Hematopoietic multipotent progenitor cell treated with erythropoietin and hydrocortisone succinate and interleukin-3 and kit ligand, for 6 days (in vitro differentiated cells): ENCODE data around the gene ENO1.
A peak's percentile ranks its signal among the peaks of the same experiment; 100 is the strongest.
"Not testable (repeated sequence)": the region's sequence is repeated elsewhere in the genome, so short reads cannot be mapped to it uniquely, and the experiment has no call there.

Experiments used
- DNase-seq: peaks from one replicate; pipeline ENCODE4 v3.0.0-alpha.2; 2015

The ENO1 gene

GRCh38 chr1:8841395-8841794, 37.1 kb downstream of the ENO1 start:
- no peak for DNase-seq

GRCh38 chr1:8839990-8840389, 38.5 kb downstream of the ENO1 start:
- DNase-seq, result no peak

- no peak for DNase-seq
These were observed 42.4 kb downstream of the ENO1 start for GRCh38 chr1:8835941-8836643.

DNA sequence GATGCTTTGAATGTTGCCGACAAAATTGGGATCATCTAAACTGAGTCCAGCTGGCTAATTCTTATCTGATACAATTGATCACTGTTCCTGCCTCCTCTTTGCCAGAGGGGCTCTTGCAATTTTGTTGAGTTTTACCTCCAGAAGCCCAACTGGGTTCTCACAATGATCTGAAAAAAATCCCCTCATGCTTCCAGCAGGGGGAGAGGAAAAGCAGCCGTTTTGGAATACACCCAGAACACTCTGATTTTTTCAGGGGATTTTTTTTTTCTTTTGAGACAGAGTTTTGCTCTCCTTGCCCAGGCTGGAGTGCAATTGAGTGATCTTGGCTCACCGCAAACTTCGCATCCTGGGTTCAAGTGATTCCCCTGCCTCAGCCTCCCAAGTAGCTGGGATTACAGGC, 47.1 kb downstream of the ENO1 start:
- DNase-seq, result peak; percentile 33

- DNase-seq, result not testable (repeated sequence)
These were observed 47.8 kb downstream of the ENO1 start for GRCh38 chr1:8830732-8831131.

- no peak for DNase-seq
These were observed 52.5 kb downstream of the ENO1 start for GRCh38 chr1:8825985-8826481.

DNA sequence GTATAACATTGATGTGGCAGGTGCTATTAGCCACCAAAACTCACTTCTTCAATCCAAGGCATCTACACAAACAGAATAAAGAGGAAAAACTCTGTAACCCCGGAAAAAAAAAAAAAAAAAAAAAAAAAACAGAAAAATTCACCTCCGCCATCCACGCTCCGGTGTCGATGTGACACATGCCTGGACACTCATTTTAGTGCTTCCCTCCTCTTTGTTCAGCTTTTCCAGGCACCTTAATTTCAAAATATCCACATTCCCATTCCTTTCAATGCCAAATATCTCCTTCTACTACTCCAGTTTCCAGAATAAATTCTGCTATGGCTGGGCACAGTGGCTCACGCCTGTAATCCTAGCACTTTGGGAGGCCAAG, 55.2 kb downstream of the ENO1 start:
- no peak for DNase-seq

GRCh38 chr1:8822373-8823294, 55.9 kb downstream of the ENO1 start:
- peak; percentile 74 for DNase-seq

DNA sequence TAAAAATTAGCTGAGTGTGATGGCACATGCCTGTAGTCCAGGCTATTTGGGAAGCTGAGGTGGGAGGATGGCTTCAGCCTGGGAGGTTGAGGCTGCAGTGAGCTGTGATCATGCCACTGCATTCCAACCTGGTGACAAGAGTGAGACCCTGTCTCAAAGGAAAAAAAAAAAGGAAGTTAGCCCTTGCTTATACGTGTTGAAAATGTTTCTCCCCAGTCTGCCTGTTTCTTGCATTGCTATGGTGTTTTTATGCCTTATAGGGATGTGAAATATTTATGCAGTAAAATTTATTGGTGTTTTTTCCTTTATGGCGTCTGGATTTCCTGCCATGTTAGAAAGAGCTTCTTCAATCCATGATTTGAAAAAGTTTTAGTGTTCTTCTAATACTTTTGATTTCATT, 57.4 kb downstream of the ENO1 start:
- DNase-seq, result no peak

DNA sequence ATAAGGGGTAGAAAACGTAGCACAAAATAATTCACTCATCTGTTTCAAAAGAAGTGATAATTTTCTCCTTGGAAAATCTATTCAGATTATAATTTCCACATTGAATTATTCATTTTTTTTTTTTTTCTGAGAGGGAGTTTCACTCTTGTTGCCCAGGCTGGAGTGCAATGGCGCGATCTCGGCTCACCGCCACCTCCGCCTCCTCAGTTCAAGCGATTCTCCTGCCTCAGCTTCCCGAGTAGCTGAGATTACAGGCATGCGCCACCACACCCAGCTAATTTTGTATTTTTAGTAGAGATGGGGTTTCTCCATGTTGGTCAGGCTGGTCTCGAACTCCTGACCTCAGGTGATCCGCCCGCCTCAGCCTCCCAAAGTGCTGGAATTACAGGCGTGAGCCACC, 59.7 kb downstream of the ENO1 start:
- not testable (repeated sequence) for DNase-seq

GRCh38 chr1:8818325-8818775, 60.1 kb downstream of the ENO1 start:
- DNase-seq, result peak; percentile 78

- peak; percentile 94 for DNase-seq
These were observed 60.8 kb downstream of the ENO1 start, which contains the start of gene RERE for GRCh38 chr1:8817412-8818324. Gene RERE (minus strand): TSS chr1:8817640.

DNA sequence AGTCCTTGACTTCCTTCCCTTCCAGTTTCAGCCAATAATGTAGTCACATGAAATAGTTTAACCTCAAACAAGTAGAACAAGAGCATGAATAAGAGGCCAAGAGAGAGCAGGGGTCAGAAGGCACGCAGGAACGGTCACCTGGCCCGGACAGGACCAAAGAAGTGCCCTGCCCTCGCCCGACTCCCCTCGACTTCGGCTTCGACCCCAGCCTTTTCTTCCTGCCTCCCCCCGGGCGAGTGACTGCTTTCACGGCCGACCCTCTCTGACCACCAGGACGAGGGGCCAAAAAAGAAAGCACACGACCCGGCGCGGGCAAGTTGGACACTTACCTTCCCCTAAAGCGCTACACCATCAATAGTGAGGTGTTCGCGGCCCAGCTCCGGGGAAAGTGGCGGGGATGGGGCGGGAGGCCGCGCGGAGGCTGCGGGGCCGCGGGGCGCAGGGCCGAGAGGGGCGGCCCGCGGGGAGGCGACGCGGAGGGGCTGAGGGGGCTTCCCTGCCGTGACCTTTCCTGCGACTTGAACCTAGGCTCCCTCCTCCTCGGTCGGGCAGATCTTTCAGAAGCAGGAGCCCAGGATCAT, 61.6 kb downstream of the ENO1 start:
- DNase-seq, result no peak

DNA sequence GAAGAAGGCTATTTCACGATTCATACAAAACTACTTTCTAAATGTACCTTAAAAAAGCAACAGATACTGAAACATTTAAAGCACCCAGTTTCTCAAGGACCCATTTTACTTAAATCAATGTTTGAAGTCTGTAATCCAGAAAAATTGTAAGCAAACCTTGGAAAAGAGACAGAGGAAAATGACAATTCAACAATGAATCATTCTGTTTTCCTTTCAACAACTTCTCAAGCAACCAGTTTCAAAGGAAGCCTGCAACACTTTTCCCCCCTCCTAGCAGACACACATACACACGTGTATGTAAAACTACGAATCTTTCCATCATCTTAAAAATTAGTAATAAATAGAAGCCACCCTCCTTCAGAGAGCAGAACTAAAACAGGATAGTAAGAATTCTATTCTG, 62.2 kb downstream of the ENO1 start:
- peak; percentile 35 for DNase-seq

- DNase-seq, result peak; percentile 53
These were observed 62.8 kb downstream of the ENO1 start for GRCh38 chr1:8815582-8816151.

- DNase-seq, result peak; percentile 63
These were observed 63.6 kb downstream of the ENO1 start for GRCh38 chr1:8814865-8815264.

DNA sequence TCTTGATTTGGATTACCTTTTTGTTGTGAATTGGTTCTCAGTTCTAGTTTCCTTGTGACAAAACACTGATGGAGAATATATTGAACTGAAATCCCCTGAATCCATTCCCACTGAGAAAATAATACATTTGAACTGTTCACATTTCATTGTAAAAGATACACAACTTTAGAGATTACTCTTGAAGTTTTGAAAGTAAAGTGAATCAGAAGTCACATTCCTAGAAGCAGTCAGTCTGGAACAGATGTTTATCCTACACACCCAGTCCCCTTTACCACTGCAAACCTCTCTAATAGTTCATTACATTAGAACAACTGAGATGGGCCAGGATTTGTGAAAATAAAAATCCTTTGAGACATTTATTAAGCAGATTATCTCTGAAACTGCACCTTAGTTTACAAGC, 64.5 kb downstream of the ENO1 start:
- DNase-seq, result no peak

DNA sequence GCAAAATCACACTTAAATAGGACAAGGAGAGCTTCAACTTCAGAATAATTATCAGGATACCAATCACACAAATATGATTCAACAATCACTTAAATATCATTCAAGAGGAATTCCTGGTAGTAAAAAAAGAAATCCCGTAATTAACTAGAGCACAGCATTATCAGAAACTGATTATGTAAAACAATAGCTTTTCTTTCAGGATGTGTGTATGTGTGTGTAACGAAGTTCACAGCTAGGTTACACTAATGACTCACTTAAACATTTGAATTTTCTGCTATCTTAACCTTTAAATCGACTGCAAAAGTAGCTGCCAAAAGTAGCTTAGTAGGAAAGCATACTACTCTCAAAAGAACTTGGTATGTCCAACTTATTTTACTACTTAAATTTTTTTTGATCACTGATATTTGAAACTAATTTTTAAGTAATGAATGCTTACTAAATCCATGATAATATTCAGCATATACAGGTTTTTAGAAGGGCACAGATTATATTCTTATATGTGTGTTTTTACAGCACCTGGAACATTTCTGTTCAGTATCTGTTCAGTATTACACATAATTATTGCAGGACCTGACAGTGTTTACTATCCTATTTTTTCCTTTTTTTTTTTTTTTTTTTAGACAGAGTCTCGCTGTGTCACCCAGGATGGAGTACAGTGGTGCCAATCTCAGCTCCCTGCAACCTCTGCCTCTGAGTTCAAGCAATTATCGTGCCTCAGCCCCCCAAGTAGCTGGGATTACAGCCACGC, 65.3 kb downstream of the ENO1 start:
- DNase-seq, result no peak

DNA sequence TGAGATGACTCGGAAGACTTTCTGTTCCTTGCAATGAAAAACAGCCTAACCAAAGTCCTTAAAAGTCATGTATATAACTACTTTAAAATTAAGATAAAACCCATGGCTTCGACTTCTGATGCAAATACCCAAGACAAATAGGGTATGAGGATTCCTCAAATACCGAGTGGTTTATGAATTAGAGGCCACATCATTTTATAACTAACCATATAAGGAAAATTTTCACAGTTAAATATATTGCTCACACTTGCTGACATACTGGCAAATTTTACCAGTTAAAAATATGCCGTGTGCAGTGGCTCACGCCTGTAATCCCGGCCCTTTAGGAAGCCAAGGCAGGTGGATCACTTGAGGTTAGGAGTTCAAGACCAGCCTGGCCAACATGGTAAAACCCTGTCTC, 66.4 kb downstream of the ENO1 start:
- DNase-seq, result no peak
